Endodermal cell (in vitro differentiated cells): ENCODE measurements around the gene PCIF1. TPM values are rescaled to one million over a fixed set of nuclear protein-coding genes. Genes with fewer than 3 reads are reported as not detected.
A peak's percentile ranks its signal among the peaks of the same experiment; 100 is the strongest.

Source experiments
- DNase-seq: peaks from one replicate; pipeline ENCODE4 v3.0.0-alpha.2; 2017
- H3K27ac ChIP-seq: 2 replicates; pipeline ENCODE4 v1.5.1; 2013; ENCODE audit warnings: mild to moderate bottlenecking, low read depth, low read length, moderate library complexity
- H3K27me3 ChIP-seq: 2 replicates; pipeline ENCODE4 v1.6.1; 2013; ENCODE audit warnings: mild to moderate bottlenecking, low read length, moderate library complexity; ENCODE audit not compliant: insufficient read depth, control insufficient read depth, poor library complexity, severe bottlenecking
- H3K36me3 ChIP-seq: 2 replicates; pipeline ENCODE4 v1.7.0; 2013; ENCODE audit warnings: mild to moderate bottlenecking, low read length, moderate library complexity; ENCODE audit not compliant: control insufficient read depth, insufficient read depth
- H3K4me1 ChIP-seq: one replicate; pipeline ENCODE4 v1.7.0; 2013; ENCODE audit warnings: low read length; ENCODE audit not compliant: control insufficient read depth, insufficient read depth
- H3K4me3 ChIP-seq: 2 replicates; pipeline ENCODE4 v1.5.1; 2013; ENCODE audit warnings: mild to moderate bottlenecking, low read length, moderate library complexity
- H3K9ac ChIP-seq: 2 replicates; pipeline ENCODE4 v1.6.1; 2013; ENCODE audit warnings: mild to moderate bottlenecking, low read length, moderate library complexity; ENCODE audit not compliant: poor library complexity, severe bottlenecking; ENCODE audit errors: extremely low read depth
- H3K9me3 ChIP-seq: 2 replicates; pipeline ENCODE4 v1.6.1; 2013; ENCODE audit warnings: mild to moderate bottlenecking, low read length, moderate library complexity; ENCODE audit not compliant: control insufficient read depth
- H3K27ac Mint-ChIP-seq: 2 replicates; pipeline ENCODE4 v1.8.0; 2020; ENCODE audit warnings: mixed read lengths
- H3K27me3 Mint-ChIP-seq: 2 replicates; pipeline ENCODE4 v1.8.0; 2021; ENCODE audit warnings: mild to moderate bottlenecking, mixed read lengths; ENCODE audit not compliant: insufficient read depth
- H3K36me3 Mint-ChIP-seq: 2 replicates; pipeline ENCODE4 v1.8.0; 2020; ENCODE audit warnings: low read depth, mixed read lengths
- H3K4me1 Mint-ChIP-seq: 2 replicates; pipeline ENCODE4 v1.8.0; 2020; ENCODE audit warnings: mixed read lengths
- H3K4me3 Mint-ChIP-seq: 2 replicates; pipeline ENCODE4 v1.8.0; 2020; ENCODE audit warnings: mild to moderate bottlenecking, moderate library complexity, mixed read lengths
- H3K9me3 Mint-ChIP-seq: 2 replicates; pipeline ENCODE4 v1.8.0; 2020; ENCODE audit warnings: mild to moderate bottlenecking, mixed read lengths
- CTCF ChIP-seq: fragments of 200-600 bp; sonication (generic); conservative IDR thresholded peaks from 2 replicates; pipeline ENCODE4 v1.5.0; 2021; ENCODE audit warnings: antibody characterized with exemption, mild to moderate bottlenecking
- WGBS, 2 experiments: methylation state at CpG; one replicate each; pipeline versions ENCODE4 v1.1.5 to v1.1.7; 2013; ENCODE audit warnings: missing lambda C conversion rate in 2 of 2, mixed read lengths in 1 of 2; ENCODE audit not compliant: insufficient coverage in 1 of 2, insufficient read length in 1 of 2; 5-methylcytosine and 5-hydroxymethylcytosine counted together
- total RNA-seq, 2 donors: library from RNA; stranded (reverse); fragmentation: NEBNext Ultra II Directional in 1 of 2; extraction: Animal tissue kit (Norgen Biotek cat#: 25700) in 1 of 2; gene quantifications; 2 replicates in 1 of 2; 3 replicates in 1 of 2; pipeline ENCODE4 v1.2.1, GENCODE V29; 2021

The PCIF1 gene
- total RNA-seq, 2 donors from 2014 or later: 22.0 to 34.5 TPM

GRCh38 chr20:45944965-45945677 lies 10.6 kb downstream of the PCIF1 start:
- H3K36me3 ChIP-seq: peaks cover 62% of the 10 kb centered on the region
- H3K9me3 Mint-ChIP-seq: no peaks in the 10 kb centered on the region

GRCh38 chr20:45945678-45946148 lies 11.2 kb downstream of the PCIF1 start:
- Histone ChIP-seq H3K27ac (no peak overlapping the region), H3K9ac (no peak overlapping the region), H3K9me3 (no peaks in the 10 kb centered on the region), H3K36me3 (peaks cover 61% of the 10 kb centered on the region), H3K27me3 (no peaks in the 10 kb centered on the region), H3K4me3 (no peak overlapping the region), H3K4me1 (no peaks in the 10 kb centered on the region)
- Mint-ChIP-seq H3K27ac (no peak overlapping the region), H3K4me3 (no peak overlapping the region), H3K9me3 (no peaks in the 10 kb centered on the region), H3K36me3 (peaks cover 50% of the 10 kb centered on the region), H3K27me3 (no peaks in the 10 kb centered on the region), H3K4me1 (no peaks in the 10 kb centered on the region)
- 93% methylated on average over 9 to 13 of the region's 13 CpGs for WGBS, 2 experiments
- no peak for TF ChIP-seq CTCF
- DNase-seq: no peak

More at GRCh38 chr20:45944965-45945677, 10.6 kb downstream of the PCIF1 start:
- Histone ChIP-seq H3K4me1 (no peaks in the 10 kb centered on the region), H3K9ac (no peak overlapping the region), H3K27me3 (no peaks in the 10 kb centered on the region), H3K27ac (no peak overlapping the region), H3K4me3 (no peak overlapping the region), H3K9me3 (no peaks in the 10 kb centered on the region)
- no peak for DNase-seq
- Mint-ChIP-seq H3K27me3 (no peaks in the 10 kb centered on the region), H3K27ac (no peak overlapping the region), H3K4me1 (no peaks in the 10 kb centered on the region), H3K4me3 (no peak overlapping the region), H3K36me3 (peaks cover 50% of the 10 kb centered on the region)
- peak; percentile 39 for TF ChIP-seq CTCF
- WGBS, 2 experiments: 90 to 95% methylated on average over 13 to 19 of the region's 19 CpGs

GRCh38 chr20:45946149-45946970 lies 11.9 kb downstream of the PCIF1 start:
- Histone ChIP-seq H3K9me3 (no peaks in the 10 kb centered on the region), H3K4me1 (no peaks in the 10 kb centered on the region), H3K27ac (no peak overlapping the region), H3K4me3 (no peak overlapping the region), H3K27me3 (no peaks in the 10 kb centered on the region), H3K9ac (no peak overlapping the region), H3K36me3 (peaks cover 58% of the 10 kb centered on the region)
- Mint-ChIP-seq H3K36me3 (peaks cover 53% of the 10 kb centered on the region), H3K4me3 (no peak overlapping the region), H3K27ac (no peak overlapping the region), H3K9me3 (no peaks in the 10 kb centered on the region), H3K4me1 (no peaks in the 10 kb centered on the region), H3K27me3 (no peaks in the 10 kb centered on the region)
- 96 to 100% methylated on average over 4 to 20 of the region's 20 CpGs for WGBS, 2 experiments
- DNase-seq: no peak
- TF ChIP-seq CTCF: no peak
